ENCODE results near the gene TRPC4AP. TPM values are rescaled to one million over a fixed set of nuclear protein-coding genes. Genes with fewer than 3 reads are reported as not detected.

The TRPC4AP gene
- total RNA-seq, 2 experiments from 2014 or later = 63.5 to 65.7 TPM

DNA sequence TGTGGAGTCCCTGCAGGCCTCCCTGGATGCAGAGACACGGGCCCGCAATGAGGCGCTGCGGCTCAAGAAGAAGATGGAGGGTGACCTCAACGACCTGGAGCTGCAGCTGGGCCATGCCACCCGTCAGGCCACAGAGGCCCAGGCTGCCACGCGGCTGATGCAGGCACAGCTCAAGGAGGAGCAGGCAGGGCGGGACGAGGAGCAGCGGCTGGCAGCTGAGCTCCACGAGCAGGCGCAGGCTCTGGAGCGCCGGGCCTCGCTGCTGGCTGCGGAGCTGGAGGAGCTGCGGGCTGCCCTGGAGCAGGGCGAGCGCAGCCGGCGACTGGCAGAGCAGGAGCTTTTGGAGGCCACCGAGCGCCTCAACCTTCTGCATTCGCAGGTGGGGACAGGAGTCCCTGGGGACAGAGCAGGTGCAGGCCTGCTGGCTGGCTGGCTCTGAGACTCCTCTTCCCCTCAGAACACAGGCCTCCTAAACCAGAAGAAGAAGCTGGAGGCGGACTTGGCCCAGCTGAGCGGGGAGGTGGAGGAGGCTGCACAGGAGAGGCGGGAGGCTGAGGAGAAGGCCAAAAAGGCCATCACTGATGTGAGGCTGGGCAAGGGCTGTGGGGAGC is 92.2 kb downstream of the TRPC4AP start:
- Mint-ChIP-seq H3K36me3 (ENCODE audit: low read depth) (peaks cover 48% of the 10 kb centered on the region), H3K4me3 (no peak overlapping the region), H3K4me1 (peaks cover 5% of the 10 kb centered on the region), H3K27me3 (no peaks in the 10 kb centered on the region), H3K27ac (no peak overlapping the region), H3K9me3 (no peaks in the 10 kb centered on the region)
- POLR2A ChIA-PET = interaction anchor here (0.8 kb wide), 1 partner anchor 29 kb away, joined by 3 read pairs; no protein-coding TSS in a partner anchor
- DNase-seq = no peak
- CTCF ChIA-PET = interaction anchor here (1.1 to 1.2 kb wide), 3 partner anchors 9 to 166 kb away, joined by 3 to 4 read pairs (median 3); no protein-coding TSS in a partner anchor

DNA sequence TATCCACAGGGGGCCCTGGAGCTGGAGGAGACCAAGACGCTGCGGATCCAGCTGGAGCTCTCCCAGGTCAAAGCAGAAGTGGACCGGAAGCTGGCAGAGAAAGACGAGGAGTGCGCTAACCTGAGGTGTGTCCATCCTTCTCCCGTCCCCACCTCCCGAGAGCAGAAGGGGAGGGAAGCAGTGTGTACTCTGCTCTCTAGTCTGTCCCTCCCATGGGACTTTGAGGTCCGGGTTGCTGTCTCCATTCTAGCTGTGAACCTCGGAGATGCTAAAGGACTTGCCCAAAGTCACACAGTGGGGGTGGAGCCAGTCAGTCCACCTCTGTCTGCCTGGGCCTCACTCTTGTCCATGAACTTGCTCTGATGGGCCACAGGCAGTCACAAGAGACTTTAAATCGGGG is 92.8 kb downstream of the TRPC4AP start:
- H3K4me3 Mint-ChIP-seq = no peak overlapping the region
- H3K36me3 Mint-ChIP-seq (ENCODE audit: low read depth) = peaks cover 44% of the 10 kb centered on the region
- POLR2A ChIA-PET = no interaction called here
- H3K27ac Mint-ChIP-seq = no peak overlapping the region
- H3K9me3 Mint-ChIP-seq = no peaks in the 10 kb centered on the region
- DNase-seq = no peak
- CTCF ChIA-PET = interaction anchor here (1.2 kb wide), 1 partner anchor 124 kb away, joined by 3 read pairs; no protein-coding TSS in a partner anchor
- peaks cover 5% of the 10 kb centered on the region for H3K4me1 Mint-ChIP-seq
- H3K27me3 Mint-ChIP-seq = no peaks in the 10 kb centered on the region

DNA sequence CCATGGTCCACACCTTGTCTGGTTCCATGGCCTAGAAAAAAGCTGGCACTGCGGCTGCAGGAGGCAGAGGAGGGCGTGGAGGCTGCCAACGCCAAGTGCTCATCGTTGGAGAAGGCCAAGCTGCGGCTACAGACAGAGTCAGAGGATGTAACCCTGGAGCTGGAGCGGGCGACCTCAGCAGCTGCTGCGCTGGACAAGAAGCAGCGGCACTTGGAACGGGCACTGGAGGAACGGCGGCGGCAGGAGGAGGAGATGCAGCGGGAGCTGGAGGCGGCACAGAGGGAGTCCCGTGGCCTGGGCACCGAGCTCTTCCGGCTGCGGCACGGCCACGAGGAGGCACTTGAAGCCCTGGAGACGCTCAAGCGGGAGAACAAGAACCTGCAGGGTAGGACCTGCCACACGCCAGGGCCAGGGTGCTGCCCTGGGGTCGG is 93.6 kb downstream of the TRPC4AP start:
- DNase-seq = no peak
- Mint-ChIP-seq H3K4me3 (no peak overlapping the region), H3K27me3 (no peaks in the 10 kb centered on the region), H3K36me3 (ENCODE audit: low read depth) (peaks cover 39% of the 10 kb centered on the region), H3K4me1 (peaks cover 5% of the 10 kb centered on the region), H3K9me3 (no peaks in the 10 kb centered on the region), H3K27ac (no peak overlapping the region)
- ChIA-PET POLR2A (interaction anchor here (1.4 kb wide), 1 partner anchor 20 kb away, joined by 4 read pairs; no protein-coding TSS in a partner anchor), CTCF (interaction anchor here (1.1 to 2.2 kb wide), 2 partner anchors 125 to 126 kb away, joined by 4 to 8 read pairs; partner anchors contain the start of gene GGT7)

DNA sequence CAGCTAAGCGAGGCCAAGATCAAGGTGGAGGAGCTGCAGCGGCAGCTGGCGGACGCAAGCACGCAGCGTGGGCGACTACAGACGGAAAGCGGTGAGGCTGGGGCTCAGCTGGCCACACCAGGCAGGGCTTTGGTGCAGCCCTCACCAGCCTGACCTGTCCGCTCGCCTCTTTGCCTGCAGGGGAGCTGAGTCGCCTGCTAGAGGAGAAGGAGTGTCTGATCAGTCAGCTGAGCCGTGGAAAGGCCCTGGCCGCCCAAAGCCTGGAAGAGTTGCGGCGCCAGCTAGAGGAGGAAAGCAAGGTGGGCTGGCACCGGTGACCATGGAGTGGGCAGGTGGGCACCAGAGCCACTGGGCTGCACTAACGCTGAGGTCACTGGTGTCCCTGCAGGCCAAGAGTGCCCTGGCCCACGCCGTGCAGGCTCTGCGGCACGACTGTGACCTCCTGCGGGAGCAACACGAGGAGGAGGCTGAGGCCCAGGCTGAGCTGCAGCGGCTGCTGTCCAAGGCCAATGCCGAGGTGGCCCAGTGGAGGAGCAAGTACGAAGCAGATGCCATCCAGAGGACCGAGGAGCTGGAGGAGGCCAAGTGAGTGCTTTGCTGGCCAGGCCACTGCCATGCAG is 94.2 kb downstream of the TRPC4AP start:
- no peak for DNase-seq
- no peaks in the 10 kb centered on the region for H3K27me3 Mint-ChIP-seq
- CTCF ChIA-PET = interaction anchor here (1.1 to 2.2 kb wide), 2 partner anchors 124 to 126 kb away, joined by 4 to 8 read pairs; partner anchors contain the start of gene GGT7
- peaks cover 39% of the 10 kb centered on the region for H3K36me3 Mint-ChIP-seq (ENCODE audit: low read depth)
- H3K9me3 Mint-ChIP-seq = no peaks in the 10 kb centered on the region
- H3K27ac Mint-ChIP-seq = no peak overlapping the region
- H3K4me3 Mint-ChIP-seq = no peak overlapping the region
- peaks cover 5% of the 10 kb centered on the region for H3K4me1 Mint-ChIP-seq
- POLR2A ChIA-PET = interaction anchor here (1.4 kb wide), 1 partner anchor 20 kb away, joined by 4 read pairs; no protein-coding TSS in a partner anchor

DNA sequence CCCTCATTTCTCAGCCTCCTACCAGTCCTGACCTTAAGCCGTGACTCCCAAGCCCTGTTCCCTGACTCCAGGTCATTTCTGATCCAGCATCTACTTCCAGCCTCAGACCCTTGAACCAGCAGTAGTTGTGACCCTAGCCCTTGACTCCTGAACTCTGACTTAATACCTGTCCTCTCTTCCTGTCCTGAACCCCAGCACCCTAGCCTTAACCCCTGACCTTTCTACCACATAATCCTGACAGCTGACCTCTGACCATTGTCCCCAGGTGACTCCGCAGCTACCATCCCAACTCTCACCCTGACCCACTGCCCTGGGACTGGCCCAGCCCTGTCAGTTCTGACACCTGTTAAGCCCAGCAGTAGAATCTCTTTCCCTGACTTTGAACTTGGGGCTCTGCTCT is 94.8 kb downstream of the TRPC4AP start:
- ChIA-PET POLR2A (interaction anchor here (1.4 kb wide), 1 partner anchor 21 kb away, joined by 4 read pairs; no protein-coding TSS in a partner anchor), CTCF (interaction anchor here (2.2 kb wide), 1 partner anchor 123 kb away, joined by 8 read pairs; no protein-coding TSS in a partner anchor)
- H3K27ac Mint-ChIP-seq = no peak overlapping the region
- no peaks in the 10 kb centered on the region for H3K9me3 Mint-ChIP-seq
- H3K4me3 Mint-ChIP-seq = no peak overlapping the region
- DNase-seq = no peak
- peaks cover 39% of the 10 kb centered on the region for H3K36me3 Mint-ChIP-seq (ENCODE audit: low read depth)
- peaks cover 5% of the 10 kb centered on the region for H3K4me1 Mint-ChIP-seq
- no peaks in the 10 kb centered on the region for H3K27me3 Mint-ChIP-seq

DNA sequence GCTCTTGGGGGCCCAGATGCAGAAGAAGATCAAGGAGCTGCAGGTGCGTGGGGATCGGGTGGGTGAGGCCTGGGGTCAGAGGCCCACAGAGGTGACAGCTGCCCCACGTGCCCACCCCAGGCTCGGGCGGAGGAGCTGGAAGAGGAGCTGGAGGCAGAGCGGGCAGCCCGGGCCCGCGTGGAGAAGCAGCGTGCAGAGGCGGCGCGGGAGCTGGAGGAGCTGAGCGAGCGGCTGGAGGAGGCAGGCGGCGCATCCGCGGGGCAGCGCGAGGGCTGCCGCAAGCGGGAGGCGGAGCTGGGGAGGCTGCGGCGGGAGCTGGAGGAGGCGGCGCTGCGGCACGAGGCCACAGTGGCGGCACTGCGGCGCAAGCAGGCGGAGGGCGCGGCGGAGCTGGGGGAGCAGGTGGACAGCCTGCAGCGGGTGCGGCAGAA is 95.5 kb downstream of the TRPC4AP start:
- peak; percentile 27 for DNase-seq
- H3K4me1 Mint-ChIP-seq = peaks cover 5% of the 10 kb centered on the region
- H3K4me3 Mint-ChIP-seq = no peak overlapping the region
- no peaks in the 10 kb centered on the region for H3K27me3 Mint-ChIP-seq
- no peak overlapping the region for H3K27ac Mint-ChIP-seq
- no peaks in the 10 kb centered on the region for H3K9me3 Mint-ChIP-seq
- CTCF ChIA-PET = interaction anchor here (2.2 kb wide), 1 partner anchor 123 kb away, joined by 8 read pairs; no protein-coding TSS in a partner anchor
- peaks cover 36% of the 10 kb centered on the region for H3K36me3 Mint-ChIP-seq (ENCODE audit: low read depth)
- POLR2A ChIA-PET = interaction anchor here (1.1 kb wide), 1 partner anchor 26 kb away, joined by 3 read pairs; no protein-coding TSS in a partner anchor

DNA sequence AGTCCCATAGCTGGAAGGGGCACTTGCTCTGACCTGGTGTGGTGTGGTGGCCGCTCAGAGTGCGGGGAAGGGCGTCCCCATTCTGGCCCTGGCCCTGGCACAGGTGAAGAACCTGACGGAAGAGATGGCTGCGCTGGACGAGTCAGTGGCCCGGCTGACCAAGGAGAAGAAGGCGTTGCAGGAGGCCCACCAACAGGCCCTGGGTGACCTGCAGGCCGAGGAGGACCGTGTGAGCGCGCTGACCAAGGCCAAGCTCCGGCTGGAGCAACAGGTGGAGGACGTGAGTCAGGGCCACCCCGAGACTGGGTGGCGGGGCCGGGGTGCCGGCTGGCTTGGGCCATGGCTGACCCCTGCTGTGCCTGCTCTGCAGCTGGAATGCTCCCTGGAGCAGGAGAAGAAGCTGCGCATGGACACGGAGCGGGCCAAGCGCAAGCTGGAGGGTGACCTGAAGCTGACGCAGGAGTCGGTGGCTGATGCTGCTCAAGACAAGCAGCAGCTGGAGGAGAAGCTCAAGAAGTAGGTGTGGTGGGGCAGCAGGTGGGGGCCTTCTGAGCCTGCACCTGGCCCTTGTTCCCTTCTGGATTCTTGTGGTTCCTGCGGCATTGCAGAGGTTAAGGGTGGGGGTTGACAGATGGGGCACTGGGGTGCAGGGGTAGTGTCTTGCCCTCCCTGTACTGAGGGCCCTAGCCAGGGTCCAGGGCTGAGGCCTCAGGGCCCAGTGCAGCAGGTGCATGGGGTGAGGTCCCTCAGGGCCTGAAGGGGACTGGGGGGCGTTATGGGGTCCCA is 96.2 kb downstream of the TRPC4AP start:
- Mint-ChIP-seq H3K9me3 (no peaks in the 10 kb centered on the region), H3K27me3 (no peaks in the 10 kb centered on the region), H3K27ac (no peak overlapping the region), H3K36me3 (ENCODE audit: low read depth) (peaks cover 34% of the 10 kb centered on the region), H3K4me1 (peaks cover 5% of the 10 kb centered on the region), H3K4me3 (no peak overlapping the region)
- DNase-seq = no peak
- ChIA-PET CTCF (no interaction called here), POLR2A (interaction anchor here (0.6 to 1.1 kb wide), 2 partner anchors 25 to 103 kb away, joined by 3 read pairs; no protein-coding TSS in a partner anchor)

DNA sequence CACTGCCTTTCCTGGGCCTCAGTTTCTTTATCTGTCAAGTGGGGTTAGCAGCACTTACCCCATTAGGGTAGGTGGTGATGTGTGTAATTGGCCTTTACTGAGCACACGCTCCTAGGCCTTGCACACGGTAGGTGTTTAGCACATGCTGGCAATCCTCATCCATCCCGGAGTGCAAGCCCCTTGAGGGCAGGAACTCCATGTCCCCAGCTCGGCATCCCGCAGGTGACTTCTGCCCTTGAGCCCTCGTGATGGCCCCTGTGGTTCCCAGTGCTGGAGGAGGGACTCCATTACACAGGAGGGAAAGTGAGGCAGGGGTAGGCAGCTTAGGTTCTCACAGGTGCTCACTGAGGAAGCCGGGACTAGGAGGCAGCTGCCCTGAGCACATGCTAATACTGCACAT is 96.9 kb downstream of the TRPC4AP start:
- ChIA-PET POLR2A (interaction anchor here (0.6 kb wide), 1 partner anchor 103 kb away, joined by 3 read pairs; no protein-coding TSS in a partner anchor), CTCF (no interaction called here)
- Mint-ChIP-seq H3K9me3 (no peaks in the 10 kb centered on the region), H3K27me3 (no peaks in the 10 kb centered on the region), H3K36me3 (ENCODE audit: low read depth) (peaks cover 31% of the 10 kb centered on the region), H3K4me1 (peaks cover 5% of the 10 kb centered on the region), H3K4me3 (no peak overlapping the region), H3K27ac (no peak overlapping the region)
- DNase-seq = no peak

DNA sequence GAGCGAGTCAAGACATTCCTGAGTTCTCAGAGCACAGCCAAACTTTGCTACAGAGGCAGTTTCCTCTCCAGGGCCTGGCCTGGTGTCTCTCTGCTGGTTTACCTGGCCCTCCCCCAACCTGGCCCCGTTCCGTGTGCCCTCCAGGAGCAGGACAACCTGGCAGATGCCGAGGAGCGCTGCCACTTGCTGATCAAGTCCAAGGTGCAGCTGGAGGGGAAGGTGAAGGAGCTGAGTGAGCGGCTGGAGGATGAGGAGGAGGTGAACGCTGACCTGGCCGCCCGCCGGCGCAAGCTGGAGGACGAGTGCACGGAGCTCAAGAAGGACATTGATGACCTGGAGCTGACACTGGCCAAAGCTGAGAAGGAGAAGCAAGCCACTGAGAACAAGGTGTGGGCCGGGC is 97.4 kb downstream of the TRPC4AP start:
- H3K9me3 Mint-ChIP-seq = no peaks in the 10 kb centered on the region
- peaks cover 29% of the 10 kb centered on the region for H3K36me3 Mint-ChIP-seq (ENCODE audit: low read depth)
- no peaks in the 10 kb centered on the region for H3K27me3 Mint-ChIP-seq
- DNase-seq = no peak
- no peak overlapping the region for H3K27ac Mint-ChIP-seq
- peaks cover 5% of the 10 kb centered on the region for H3K4me1 Mint-ChIP-seq
- no peak overlapping the region for H3K4me3 Mint-ChIP-seq
- ChIA-PET POLR2A (no interaction called here), CTCF (no interaction called here)

DNA sequence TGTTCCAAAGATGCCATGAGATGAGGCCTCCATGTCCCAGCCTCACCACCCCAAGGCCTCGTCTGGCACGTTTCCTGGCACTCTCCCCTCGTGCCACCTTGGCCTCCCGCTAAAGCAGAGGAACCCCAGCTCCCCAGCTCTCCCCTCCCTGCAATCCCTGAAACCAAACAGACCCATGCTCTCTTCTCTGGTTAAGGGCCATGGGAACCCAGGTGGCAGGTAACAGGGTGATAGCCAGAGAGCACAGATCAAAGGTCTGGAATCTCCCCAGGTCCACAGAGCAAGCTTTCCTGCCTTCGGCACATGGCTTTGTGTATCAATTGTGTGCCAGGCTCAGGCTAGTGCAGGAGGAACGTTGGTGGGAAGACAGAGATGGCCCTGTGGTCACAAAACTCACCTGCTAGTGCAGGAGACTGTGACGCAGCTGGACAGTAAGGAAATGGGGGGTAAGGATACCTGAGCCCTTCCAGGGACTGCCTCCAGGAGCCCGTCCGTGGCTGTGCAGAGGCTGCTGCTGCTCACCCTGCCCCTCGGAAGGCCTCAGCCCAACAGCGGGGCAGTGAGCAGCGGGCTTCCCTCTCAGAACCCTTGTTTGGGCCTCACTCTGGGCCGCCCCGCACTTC is 98.0 kb downstream of the TRPC4AP start:
- CTCF ChIA-PET = no interaction called here
- Mint-ChIP-seq H3K27ac (no peak overlapping the region), H3K9me3 (no peaks in the 10 kb centered on the region), H3K4me3 (no peak overlapping the region), H3K4me1 (peaks cover 5% of the 10 kb centered on the region), H3K36me3 (ENCODE audit: low read depth) (peaks cover 27% of the 10 kb centered on the region), H3K27me3 (no peaks in the 10 kb centered on the region)
- POLR2A ChIA-PET = no interaction called here
- no peak for DNase-seq

DNA sequence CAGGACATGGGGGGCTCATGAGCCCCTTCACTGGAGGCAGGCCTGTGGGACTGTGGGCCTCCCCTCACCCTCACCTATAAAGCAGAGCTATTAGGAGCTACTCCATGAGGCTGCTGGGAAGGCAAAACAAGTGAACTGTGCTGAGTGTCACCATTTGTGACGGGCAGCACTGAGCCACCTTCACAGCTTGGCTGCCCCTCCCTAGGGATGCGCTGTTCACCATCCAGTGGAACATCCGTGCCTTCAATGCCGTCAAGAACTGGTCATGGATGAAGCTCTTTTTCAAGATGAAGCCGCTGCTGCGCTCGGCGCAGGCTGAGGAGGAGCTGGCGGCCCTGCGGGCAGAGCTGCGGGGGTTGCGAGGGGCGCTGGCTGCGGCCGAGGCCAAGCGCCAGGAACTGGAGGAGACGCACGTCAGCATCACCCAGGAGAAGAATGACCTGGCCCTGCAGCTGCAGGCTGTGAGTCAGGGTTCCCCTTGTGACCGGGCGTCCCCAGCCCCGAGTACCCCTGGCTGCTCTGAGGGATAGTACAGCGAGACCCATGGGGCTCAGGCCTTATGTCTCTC is 98.6 kb downstream of the TRPC4AP start:
- no peaks in the 10 kb centered on the region for H3K9me3 Mint-ChIP-seq
- H3K4me1 Mint-ChIP-seq = peaks cover 5% of the 10 kb centered on the region
- H3K36me3 Mint-ChIP-seq (ENCODE audit: low read depth) = peaks cover 22% of the 10 kb centered on the region
- ChIA-PET CTCF (no interaction called here), POLR2A (no interaction called here)
- no peak overlapping the region for H3K27ac Mint-ChIP-seq
- H3K4me3 Mint-ChIP-seq = no peak overlapping the region
- DNase-seq = no peak
- no peaks in the 10 kb centered on the region for H3K27me3 Mint-ChIP-seq

DNA sequence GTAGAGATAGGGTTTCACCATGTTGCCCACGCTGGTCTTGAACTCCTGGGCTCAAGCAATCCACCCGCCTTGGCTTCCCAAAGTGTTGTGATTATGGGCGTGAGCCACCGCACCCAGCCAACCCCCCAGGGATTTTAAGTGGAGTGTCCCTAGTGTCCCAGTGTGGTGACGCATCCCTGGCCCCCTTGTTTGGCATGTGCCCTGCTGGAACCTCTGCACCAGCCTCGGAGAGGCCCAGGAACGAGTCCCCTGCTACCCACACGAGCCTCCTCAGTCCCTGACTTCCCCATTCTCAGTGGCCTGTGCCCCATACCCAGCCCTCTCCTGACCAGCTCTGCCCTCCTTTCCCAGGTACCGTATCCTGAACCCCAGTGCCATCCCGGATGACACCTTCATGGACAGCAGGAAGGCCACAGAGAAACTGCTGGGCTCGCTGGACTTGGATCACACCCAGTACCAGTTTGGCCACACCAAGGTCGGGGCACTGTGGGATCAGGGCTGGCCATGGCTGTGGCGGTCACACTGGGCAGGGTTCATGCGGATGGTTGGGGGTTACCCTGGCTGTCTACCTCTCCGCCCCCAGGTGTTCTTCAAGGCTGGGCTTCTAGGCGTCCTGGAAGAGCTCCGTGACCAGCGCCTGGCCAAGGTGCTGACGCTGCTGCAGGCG is 99.7 kb downstream of the TRPC4AP start:
- POLR2A ChIA-PET = no interaction called here
- Mint-ChIP-seq H3K27ac (no peak overlapping the region), H3K27me3 (no peaks in the 10 kb centered on the region), H3K4me1 (peaks cover 4% of the 10 kb centered on the region), H3K4me3 (no peak overlapping the region), H3K36me3 (ENCODE audit: low read depth) (peaks cover 13% of the 10 kb centered on the region), H3K9me3 (no peaks in the 10 kb centered on the region)
- CTCF ChIA-PET = no interaction called here
- DNase-seq = no peak
